Erythroblast (primary cell): Measurements from ENCODE around the gene FAM180A.

Experiments used
- GATA1 ChIP-seq: IDR thresholded peaks from 2 replicates; pipeline ENCODE4 v1.6.1; 2011; ENCODE audit warnings: low read depth, mild to moderate bottlenecking, control low read depth, low read length, moderate library complexity
- POLR2A ChIP-seq: IDR thresholded peaks from 2 replicates; pipeline ENCODE4 v1.6.1; 2011; ENCODE audit warnings: mild to moderate bottlenecking, low read length

- TF ChIP-seq POLR2A, result no peak
- TF ChIP-seq GATA1, result no peak
Observed at GRCh38 chr7:135718794-135719437, 29.7 kb downstream of the FAM180A start.
